GM19455 (cell line): ENCODE results near the gene SIAH1.
"Not testable (repeated sequence)": the region's sequence is repeated elsewhere in the genome, so short reads cannot be mapped to it uniquely, and the experiment has no call there.

Experiments
- ATAC-seq: cut with Tn5 transposase; IDR thresholded peaks from one replicate; pipeline ENCODE4 v1.9.1; 2021; ENCODE audit not compliant: unreplicated experiment

SIAH1 gene

DNA sequence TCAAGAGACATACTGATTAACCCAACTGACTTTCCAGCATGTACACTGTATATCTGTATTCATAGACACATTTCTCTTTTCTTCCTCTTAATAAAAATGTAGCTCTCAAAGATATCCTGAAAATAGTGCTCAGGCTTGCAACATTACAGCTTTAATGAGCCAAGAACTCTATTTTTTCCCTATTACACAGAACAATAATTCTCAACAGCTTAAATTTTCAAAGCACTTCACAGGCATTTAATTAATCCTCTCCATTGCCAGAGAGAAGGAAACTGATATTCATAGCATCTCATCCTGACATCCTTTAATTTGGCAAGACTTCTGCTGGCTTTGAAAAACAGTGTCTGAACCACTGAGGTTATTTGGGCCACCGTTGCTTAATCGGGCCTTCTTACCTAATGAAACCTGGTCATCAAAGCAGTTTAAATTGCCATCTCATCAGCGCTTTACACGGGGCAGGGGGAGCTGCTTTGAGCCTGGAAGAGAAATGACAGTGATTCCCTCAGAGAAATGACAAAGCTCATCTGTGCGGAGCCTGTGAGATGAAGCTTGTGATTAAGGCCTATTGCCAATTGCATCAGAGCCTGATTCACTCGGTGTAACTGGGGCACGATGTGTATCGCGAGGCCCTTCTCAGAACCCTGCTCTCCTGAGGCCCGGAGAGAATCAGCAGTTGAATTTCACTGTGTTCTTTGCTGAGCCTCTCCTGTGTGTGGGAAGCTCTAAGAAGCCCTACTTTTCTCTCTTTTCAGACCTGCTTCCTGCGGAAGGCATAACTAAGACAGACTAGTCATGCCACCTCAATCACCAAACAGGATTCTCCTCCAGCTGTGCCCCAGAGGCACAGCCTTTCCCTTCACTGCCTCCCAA lies 8.5 kb upstream of the SIAH1 start:
- no peak for ATAC-seq

DNA sequence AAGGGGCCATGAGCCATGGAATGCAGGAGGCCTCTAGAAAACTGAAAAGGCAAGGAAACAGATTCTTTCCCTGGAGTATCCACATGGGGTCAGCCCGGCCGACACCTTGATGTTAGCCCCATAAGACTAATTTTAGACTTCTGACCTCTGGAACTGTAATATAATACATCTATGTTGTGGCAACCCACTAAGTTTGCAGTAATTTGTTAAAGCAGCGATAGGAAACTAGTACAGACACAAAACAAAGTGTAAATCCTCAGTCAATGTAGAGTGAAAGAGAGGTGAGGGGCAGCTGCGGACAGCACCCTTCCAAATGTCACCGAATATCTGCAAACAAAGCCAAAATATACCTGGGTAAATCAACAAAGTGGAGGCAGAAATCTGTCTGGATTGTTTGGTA lies 7.2 kb upstream of the SIAH1 start:
- ATAC-seq, result no peak

DNA sequence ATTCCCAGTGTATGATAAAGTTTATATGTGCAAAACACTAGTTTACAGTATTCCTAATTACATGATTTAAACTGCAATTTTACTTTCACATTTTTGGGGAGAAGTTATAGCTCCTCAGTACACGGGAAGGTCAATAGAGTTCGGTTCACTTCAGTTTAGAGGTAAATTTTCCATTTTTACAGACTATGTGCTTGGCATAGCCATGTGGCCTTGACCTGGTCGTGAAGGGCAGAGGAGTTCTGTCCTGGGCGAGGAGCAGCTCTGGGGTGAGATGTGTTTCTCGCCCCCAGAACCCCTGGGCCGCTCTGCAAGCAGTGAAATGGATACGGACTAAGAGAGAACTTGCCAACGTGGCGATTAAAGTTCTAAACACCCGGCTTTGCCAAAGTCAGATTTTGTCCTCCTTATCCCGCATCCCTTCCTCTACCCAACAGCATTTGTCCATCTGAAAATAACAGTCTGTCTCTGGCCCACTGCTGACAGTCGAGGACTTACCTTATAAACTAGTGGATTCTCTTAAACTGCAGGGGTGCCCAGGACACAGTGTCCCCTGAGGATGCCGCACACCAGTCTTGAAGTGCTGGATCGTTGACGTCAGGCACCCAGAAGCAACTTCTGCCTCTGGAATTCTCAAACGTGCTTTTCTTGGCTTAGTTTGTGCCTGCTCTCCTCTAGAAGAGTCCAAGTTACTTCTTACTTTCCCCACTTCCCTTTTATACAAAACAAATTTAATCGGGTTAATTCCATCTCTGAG lies 1.5 kb upstream of the SIAH1 start:
- ATAC-seq, result no peak

DNA sequence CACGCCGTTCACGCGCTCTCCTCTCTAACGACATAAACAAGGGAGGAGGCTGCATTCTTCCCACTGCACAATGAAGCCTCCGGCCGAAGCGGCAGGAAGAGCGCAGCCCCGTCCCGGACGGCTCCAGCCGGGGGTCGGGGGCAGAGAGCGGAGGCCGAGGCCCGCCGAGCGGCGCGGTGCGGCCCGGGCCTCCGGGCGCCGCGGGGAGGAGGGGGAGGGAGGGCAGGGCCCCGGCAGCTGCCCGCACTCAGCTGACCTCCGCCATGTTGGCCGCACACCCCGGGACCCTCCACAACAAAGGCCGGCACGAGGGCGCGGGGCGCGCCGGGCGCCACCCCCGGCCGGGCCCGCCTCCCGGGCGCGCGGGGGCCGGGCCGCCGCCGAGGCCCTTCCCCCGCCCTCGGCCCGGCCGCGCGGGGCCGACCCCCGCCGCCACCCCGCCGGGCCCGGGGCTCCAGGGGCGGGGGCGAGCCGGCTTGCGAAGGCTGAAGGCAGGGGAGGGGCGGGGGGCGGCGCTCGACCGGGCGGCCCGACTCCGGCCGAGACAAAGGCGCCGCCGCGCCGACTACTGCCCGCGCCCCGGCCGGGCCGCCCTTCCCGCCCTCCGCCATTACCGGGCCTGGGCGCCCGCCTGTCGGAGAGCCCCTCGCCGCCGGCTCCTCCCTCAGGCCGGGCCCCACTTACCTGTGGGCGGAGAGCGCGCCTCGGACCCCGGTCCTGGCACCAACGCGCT lies 527 bp downstream of the SIAH1 start:
- peak; percentile 57 for ATAC-seq

DNA sequence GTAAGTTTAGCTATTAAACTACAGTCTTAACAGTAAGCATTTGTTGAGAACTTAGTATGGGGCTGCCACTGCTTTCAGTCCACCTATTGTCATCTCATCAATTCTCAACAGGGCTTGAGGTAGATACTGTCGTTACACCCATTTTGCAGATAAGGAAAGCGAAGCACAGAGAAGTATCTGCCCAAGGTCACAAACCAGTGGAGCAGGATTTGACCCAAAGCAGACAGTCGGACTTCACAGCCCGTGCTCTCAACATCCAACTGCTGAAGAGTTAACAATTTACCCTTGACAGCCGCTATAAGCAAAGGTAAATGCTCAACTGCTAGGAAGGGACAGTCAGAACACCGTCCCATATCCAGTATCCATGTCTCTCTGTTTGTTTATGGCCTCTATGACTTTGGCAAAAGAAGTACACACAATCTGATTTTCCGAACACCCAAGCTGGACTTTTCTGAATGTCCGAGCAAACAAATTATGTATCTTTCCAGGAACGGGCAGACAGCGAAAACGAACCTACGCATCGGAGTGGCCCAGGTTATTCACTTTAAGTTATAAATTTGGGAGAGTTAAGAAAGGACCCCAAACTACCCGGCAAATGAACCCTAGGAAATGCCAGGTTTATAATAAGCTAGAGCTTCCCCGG lies 1.2 kb downstream of the SIAH1 start:
- no peak for ATAC-seq

DNA sequence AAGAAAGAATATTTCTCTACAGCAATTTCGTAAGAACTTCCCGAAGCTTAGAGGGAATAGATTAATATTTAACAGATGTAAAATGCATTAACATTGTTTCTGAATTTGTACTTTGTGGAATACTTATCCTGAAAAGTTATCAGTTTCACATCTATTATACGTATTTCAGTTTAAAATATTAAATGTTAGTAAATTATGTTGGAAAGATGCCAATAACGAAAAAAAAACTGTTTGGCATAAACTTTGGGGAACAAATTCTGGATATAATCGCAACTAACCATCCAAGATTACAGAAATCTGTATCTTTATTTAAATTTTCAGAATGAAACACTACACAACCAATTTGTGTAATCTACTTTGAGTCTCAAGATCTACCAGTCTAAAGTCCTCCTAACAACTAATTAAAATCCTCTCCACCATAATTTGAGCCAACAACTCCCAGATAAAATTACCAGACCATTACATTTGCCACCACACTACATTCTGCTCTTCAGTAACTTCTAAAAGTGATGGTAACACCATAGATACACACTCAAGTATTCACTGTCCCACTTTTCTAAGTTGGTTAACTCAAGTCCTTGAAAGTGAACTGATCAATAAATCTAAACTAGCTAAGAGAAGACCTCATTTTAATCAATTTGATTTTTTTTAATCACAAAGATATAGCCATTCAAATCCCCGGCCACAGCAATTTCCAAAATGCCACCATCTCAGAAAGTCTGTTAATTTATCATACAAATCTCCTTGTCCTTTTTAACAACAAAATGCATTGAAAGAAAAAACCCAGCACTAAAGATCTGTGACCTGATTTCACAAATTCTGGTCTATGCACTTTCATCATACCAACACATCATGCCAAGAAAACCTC lies 2.0 kb downstream of the SIAH1 start:
- no peak for ATAC-seq

DNA sequence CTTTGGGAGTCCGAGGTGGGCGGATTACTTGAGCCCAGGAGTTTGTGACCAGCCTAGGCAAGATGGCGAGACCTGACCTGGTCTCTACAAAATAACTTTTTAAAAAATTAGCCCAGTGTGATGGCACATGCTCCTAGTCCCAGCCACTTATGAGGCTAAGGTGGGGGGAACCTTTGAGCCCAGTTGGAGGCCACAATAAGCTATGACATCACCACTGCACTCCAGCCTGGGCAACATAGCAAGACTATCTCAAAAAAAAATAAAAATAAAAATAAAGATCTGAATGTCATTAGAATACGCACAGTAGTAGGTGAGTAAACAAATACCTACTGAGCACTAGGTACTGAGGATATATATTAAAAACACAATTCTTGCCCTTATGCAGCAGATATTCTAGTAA lies 3.1 kb downstream of the SIAH1 start:
- ATAC-seq, result no peak

DNA sequence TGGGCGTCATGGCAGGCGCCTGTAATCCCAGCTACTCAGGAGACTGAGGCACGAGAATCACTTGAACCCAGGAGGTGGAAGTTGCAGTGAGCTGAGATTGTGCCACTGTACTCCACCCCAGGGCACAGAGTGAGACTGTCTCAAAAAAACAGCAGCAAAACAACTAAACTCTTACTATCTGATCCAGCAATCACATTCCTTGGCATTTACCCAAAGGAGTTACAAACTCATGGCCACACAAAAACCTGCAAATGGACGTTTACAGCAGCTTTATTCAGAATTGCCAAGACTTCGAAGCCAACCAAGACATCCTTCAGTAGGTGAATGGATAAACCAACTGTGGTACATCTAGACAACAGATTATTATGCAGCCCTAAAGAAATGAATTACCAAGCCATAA lies 4.0 kb downstream of the SIAH1 start:
- no peak for ATAC-seq

DNA sequence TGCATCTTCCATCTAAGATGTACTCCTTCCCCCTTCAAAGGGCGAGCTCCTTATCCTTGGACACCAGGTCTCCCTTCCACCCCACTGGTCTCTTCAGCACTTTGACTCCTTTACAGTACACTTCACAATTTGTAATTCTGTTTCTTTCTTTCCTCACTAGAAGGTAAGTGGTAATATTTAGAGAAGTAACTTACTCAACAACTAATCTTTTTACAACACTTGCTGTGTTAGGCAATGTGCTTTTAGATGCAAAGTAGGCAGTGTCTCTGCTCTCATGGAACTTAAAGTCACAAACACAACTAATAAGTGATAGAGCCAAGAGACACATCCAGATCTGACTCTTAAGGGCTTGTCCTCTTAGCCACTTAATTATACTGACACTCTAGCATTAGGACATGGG lies 6.4 kb downstream of the SIAH1 start:
- ATAC-seq, result no peak

DNA sequence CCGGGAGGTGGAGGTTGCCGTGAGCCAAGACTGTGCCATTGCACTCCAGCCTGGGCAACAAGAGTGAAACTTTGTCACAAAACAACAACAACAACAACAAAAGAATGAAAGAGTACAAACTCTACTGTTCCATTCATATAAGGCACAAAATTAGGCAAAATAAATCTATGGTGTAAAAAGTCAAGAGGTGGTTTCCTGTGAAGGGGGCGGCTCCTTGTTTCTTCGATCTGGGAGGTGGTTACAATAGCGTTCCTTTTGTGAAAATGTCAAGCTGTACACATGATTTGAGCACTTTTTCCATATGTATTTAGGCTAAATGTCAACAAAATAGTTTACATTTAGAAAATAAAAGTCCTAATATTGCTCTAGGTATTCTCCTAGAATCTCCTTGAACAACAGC lies 6.9 kb downstream of the SIAH1 start:
- no peak for ATAC-seq

DNA sequence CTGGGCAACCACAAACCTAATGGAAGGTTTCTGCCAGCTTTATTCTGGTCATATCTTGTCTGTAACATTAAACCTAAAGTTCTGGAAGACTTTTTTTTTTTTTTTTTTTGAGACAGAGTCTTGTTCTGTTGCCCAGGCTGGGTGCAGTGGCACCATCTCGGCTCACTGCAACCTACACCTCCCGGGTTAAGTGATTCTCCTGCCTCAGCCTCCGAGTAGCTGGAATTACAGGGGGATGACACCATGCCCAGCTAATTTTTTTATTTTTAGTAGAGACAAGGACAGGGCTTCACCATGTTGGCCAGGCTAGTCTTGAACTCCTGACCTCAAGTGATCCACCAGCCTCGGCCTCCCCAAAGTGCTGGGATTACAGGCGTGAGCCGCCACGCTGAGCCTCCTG lies 7.9 kb downstream of the SIAH1 start:
- ATAC-seq, result not testable (repeated sequence)

DNA sequence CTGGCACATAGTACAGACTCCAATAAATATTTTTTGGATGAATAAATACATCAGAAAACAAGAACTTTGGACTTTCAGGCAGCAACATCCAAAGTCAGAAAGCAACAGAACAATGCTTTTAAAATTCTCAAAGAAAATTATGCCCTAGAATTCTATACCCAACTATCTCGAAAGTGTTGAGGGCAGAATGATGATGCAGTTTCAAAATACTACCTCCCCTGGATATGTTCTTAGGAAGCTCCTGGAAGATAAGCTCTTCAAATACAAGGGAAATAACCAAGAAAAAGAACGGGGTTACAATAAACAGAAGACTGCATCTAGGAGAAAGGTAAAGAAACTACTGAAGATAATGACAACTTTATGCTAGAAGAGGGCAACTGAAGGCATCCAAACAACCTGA lies 11.0 kb downstream of the SIAH1 start:
- ATAC-seq, result no peak

DNA sequence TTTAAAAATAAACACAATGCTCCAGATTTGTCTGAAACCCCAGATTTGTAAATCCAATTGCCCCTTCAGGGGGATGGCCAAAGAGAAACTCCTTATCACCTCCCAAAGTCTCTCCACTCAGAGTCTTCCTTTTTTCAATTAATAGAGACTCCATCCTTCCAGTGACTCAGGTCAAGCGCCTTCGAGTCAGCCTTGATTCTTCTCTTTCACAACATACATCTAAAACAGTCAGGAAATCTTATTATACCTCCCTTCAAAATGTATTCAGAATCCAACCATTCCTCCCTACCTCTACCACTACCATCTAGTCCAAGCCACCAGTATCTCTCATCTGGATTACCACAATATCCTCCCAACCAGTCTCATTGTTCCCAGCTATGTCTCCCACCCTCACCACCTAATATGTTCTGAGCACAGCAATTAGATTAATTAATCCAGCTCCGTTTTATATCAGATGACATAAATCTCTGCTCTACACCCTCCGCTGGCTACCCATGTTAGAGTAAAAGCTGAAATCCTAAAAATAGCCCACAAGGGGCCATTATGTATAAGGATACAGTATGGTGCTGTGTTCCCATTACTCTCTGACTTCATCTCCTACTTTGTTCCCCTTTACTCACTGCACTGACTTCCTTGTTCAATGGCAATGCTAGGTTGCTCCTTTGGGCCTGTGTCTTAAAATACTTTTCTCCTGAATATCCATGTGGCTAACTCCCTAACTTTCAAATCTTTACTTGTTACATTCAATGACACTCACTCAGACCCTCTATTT lies 11.8 kb downstream of the SIAH1 start:
- no peak for ATAC-seq

DNA sequence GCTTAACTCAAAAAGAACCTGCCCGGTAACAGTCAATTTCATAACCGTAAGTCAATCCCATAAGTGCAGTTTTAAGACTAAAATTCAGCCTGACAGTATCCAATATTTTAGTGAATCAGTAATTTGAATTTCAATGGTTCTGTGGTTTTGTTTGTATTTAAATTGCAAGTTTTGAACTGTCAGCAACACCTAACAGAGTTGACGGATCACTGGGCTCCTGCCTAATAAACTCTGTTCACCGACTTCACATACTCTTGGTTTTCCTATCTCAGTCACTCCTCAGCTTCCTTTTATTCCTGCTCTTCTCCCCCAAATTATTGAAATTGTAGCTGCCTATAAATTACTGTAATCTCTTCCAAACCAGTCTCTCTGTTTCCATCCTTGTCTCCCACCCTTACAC lies 12.5 kb downstream of the SIAH1 start:
- no peak for ATAC-seq

DNA sequence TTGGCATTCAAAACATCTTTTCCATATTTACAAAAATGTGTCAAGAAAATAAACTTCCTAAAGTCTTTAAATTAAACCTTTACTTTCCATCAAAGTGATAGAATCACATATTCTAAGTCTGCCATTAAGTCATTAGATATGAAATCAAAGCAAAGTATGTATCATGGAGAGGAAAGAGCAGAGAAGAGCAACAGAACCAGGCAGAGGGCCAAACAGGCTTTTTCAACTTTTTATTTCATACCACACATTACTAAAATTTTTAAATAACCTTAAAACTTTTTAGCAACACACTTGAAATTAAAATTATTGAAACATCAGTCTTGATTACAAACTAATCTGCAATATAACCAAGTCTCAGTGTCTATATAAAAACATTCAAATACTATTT lies 13.8 kb downstream of the SIAH1 start:
- ATAC-seq, result no peak

DNA sequence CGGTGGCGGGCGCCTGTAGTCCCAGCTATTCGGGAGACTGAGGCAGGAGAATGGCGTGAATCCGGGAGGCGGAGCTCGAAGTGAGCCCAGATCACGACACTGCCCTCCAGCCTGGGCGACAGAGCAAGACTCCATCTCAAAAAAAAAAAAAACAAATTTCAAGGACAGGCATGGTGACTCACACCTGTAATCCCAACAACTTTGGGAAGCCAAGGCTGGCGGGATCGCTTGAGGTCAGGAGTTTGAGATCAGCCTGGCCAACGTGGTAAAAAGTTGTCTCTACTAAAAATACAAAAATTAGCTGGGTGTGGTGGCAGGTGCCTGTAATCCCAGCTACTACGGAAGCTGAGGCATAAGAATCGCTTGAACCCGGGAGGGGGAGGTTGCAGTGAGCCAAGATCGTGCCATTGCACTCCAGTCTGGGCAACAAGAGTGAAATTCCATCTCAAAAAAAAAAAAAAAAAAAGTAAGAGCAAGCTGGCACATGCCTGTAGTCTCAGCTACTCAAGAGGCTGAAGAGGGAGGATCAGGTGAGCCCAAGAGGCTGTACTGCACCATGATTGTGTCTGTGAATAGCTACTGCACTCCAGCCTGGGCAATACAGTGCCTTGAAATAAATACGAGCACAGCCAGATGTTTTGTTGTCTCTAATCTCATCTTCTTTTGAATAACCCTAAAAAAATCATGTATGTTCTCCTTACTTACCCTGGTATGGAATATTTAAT lies 14.4 kb downstream of the SIAH1 start:
- not testable (repeated sequence) for ATAC-seq

DNA sequence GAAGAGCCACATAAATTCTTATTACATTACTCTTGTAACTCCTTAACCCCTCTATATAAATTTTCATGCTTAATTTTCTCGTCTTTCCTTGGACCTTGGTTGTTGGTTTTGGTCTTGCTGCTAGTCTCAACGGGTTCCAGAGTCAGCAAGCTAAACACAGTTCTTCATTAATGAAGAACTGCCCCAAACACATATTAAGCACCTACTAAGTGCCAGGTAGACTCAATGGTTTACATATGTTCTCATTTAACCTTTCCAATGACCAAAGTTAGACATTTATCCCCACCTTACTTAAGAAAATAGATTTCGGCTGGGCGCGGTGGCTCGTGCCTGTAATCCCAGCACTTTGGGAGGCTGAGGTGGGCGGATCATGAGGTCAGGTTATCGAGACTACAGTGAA lies 15.0 kb downstream of the SIAH1 start:
- ATAC-seq, result no peak

DNA sequence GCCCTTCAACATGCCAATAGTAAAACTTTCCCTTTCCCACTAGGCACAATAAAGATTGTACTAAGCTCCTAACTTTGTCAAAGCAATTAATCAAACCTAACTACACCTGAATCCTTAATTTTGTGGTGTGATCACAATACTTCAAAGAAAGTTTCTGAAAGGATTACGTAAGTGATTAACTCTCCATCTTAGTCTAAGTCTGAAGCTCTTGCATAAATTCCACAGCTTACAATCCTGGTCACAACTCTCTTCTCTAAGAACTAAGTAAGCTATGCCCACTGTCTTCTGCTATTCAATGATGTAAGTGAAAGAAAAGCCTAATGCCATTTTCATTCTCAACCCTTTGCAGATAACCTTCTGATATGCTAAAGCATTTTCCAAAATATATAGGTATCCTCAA lies 15.4 kb downstream of the SIAH1 start:
- ATAC-seq, result no peak
